ENCODE data around the gene TOX3.

Gene TOX3

GRCh38 chr16:52535076-52535475 is 11.9 kb downstream of the TOX3 start:
- Mint-ChIP-seq H3K27me3 (no peaks in the 10 kb centered on the region), H3K4me1 (ENCODE audit: low read depth) (no peaks in the 10 kb centered on the region)

GRCh38 chr16:52533296-52533695 is 13.6 kb downstream of the TOX3 start:
- Mint-ChIP-seq H3K27me3 (no peaks in the 10 kb centered on the region), H3K36me3 (ENCODE audit: low read depth) (no peaks in the 10 kb centered on the region), H3K9me3 (peaks cover 9% of the 10 kb centered on the region), H3K4me3 (no peak overlapping the region), H3K4me1 (ENCODE audit: low read depth) (no peaks in the 10 kb centered on the region), H3K27ac (no peak overlapping the region)
- no peak for DNase-seq

More at GRCh38 chr16:52535076-52535475, 11.9 kb downstream of the TOX3 start:
- Mint-ChIP-seq H3K36me3 (ENCODE audit: low read depth) (no peaks in the 10 kb centered on the region), H3K27ac (no peak overlapping the region), H3K9me3 (peaks cover 10% of the 10 kb centered on the region), H3K4me3 (no peak overlapping the region)
- DNase-seq: no peak

- peaks cover 9% of the 10 kb centered on the region for H3K9me3 Mint-ChIP-seq
- no peak for DNase-seq
- H3K4me3 Mint-ChIP-seq: no peak overlapping the region
- no peaks in the 10 kb centered on the region for H3K36me3 Mint-ChIP-seq (ENCODE audit: low read depth)
- H3K4me1 Mint-ChIP-seq (ENCODE audit: low read depth): no peaks in the 10 kb centered on the region
- H3K27ac Mint-ChIP-seq: no peak overlapping the region
- H3K27me3 Mint-ChIP-seq: no peaks in the 10 kb centered on the region
These were observed 14.6 kb downstream of the TOX3 start for GRCh38 chr16:52532384-52532783.

- H3K27me3 Mint-ChIP-seq: no peaks in the 10 kb centered on the region
- H3K27ac Mint-ChIP-seq: no peak overlapping the region
- H3K9me3 Mint-ChIP-seq: peaks cover 7% of the 10 kb centered on the region
- no peaks in the 10 kb centered on the region for H3K36me3 Mint-ChIP-seq (ENCODE audit: low read depth)
- H3K4me1 Mint-ChIP-seq (ENCODE audit: low read depth): no peaks in the 10 kb centered on the region
- H3K4me3 Mint-ChIP-seq: no peak overlapping the region
- DNase-seq: no peak
These were observed 17.7 kb downstream of the TOX3 start for GRCh38 chr16:52529226-52529625.

- Mint-ChIP-seq H3K36me3 (ENCODE audit: low read depth) (no peaks in the 10 kb centered on the region), H3K4me1 (ENCODE audit: low read depth) (no peaks in the 10 kb centered on the region), H3K27ac (no peak overlapping the region), H3K4me3 (no peak overlapping the region), H3K27me3 (no peaks in the 10 kb centered on the region), H3K9me3 (peaks cover 7% of the 10 kb centered on the region)
- no peak for DNase-seq
These were observed 18.4 kb downstream of the TOX3 start for GRCh38 chr16:52528393-52529065.

GRCh38 chr16:52526830-52527229 is 20.1 kb downstream of the TOX3 start:
- peaks cover 7% of the 10 kb centered on the region for H3K9me3 Mint-ChIP-seq
- H3K4me3 Mint-ChIP-seq: no peak overlapping the region
- DNase-seq: no peak
- H3K27ac Mint-ChIP-seq: no peak overlapping the region
- no peaks in the 10 kb centered on the region for H3K4me1 Mint-ChIP-seq (ENCODE audit: low read depth)
- H3K27me3 Mint-ChIP-seq: no peaks in the 10 kb centered on the region
- H3K36me3 Mint-ChIP-seq (ENCODE audit: low read depth): no peaks in the 10 kb centered on the region

- Mint-ChIP-seq H3K36me3 (ENCODE audit: low read depth) (no peaks in the 10 kb centered on the region), H3K27ac (no peak overlapping the region), H3K9me3 (peaks cover 7% of the 10 kb centered on the region), H3K27me3 (no peaks in the 10 kb centered on the region), H3K4me3 (no peak overlapping the region), H3K4me1 (ENCODE audit: low read depth) (no peaks in the 10 kb centered on the region)
- no peak for DNase-seq
These were observed 20.7 kb downstream of the TOX3 start for GRCh38 chr16:52526116-52526828.

- DNase-seq: no peak
- Mint-ChIP-seq H3K36me3 (ENCODE audit: low read depth) (no peaks in the 10 kb centered on the region), H3K27ac (no peak overlapping the region), H3K27me3 (no peaks in the 10 kb centered on the region), H3K4me3 (no peak overlapping the region), H3K4me1 (ENCODE audit: low read depth) (no peaks in the 10 kb centered on the region), H3K9me3 (no peaks in the 10 kb centered on the region)
These were observed 25.4 kb downstream of the TOX3 start for GRCh38 chr16:52521570-52521969.

- H3K27me3 Mint-ChIP-seq: no peaks in the 10 kb centered on the region
- no peaks in the 10 kb centered on the region for H3K36me3 Mint-ChIP-seq (ENCODE audit: low read depth)
- DNase-seq: no peak
- no peaks in the 10 kb centered on the region for H3K4me1 Mint-ChIP-seq (ENCODE audit: low read depth)
- no peak overlapping the region for H3K27ac Mint-ChIP-seq
- H3K9me3 Mint-ChIP-seq: peaks cover 4% of the 10 kb centered on the region
- no peak overlapping the region for H3K4me3 Mint-ChIP-seq
These were observed 28.1 kb downstream of the TOX3 start for GRCh38 chr16:52518884-52519283.

GRCh38 chr16:52515068-52515671 is 31.8 kb downstream of the TOX3 start:
- no peak for DNase-seq
- Mint-ChIP-seq H3K4me3 (no peak overlapping the region), H3K4me1 (ENCODE audit: low read depth) (no peaks in the 10 kb centered on the region), H3K27ac (no peak overlapping the region), H3K9me3 (peaks cover 7% of the 10 kb centered on the region), H3K36me3 (ENCODE audit: low read depth) (no peaks in the 10 kb centered on the region), H3K27me3 (no peaks in the 10 kb centered on the region)

GRCh38 chr16:52512297-52512987 is 34.5 kb downstream of the TOX3 start:
- Mint-ChIP-seq H3K27ac (no peak overlapping the region), H3K9me3 (peaks cover 7% of the 10 kb centered on the region), H3K4me3 (no peak overlapping the region), H3K36me3 (ENCODE audit: low read depth) (no peaks in the 10 kb centered on the region), H3K4me1 (ENCODE audit: low read depth) (no peaks in the 10 kb centered on the region), H3K27me3 (no peaks in the 10 kb centered on the region)
- no peak for DNase-seq

GRCh38 chr16:52501746-52502145 is 45.2 kb downstream of the TOX3 start:
- Mint-ChIP-seq H3K27me3 (no peaks in the 10 kb centered on the region), H3K27ac (no peak overlapping the region), H3K4me3 (no peak overlapping the region), H3K4me1 (ENCODE audit: low read depth) (no peaks in the 10 kb centered on the region), H3K36me3 (ENCODE audit: low read depth) (no peaks in the 10 kb centered on the region), H3K9me3 (no peaks in the 10 kb centered on the region)
- no peak for DNase-seq

GRCh38 chr16:52500963-52501362 is 46.0 kb downstream of the TOX3 start:
- Mint-ChIP-seq H3K27ac (no peak overlapping the region), H3K4me1 (ENCODE audit: low read depth) (no peaks in the 10 kb centered on the region), H3K36me3 (ENCODE audit: low read depth) (no peaks in the 10 kb centered on the region), H3K4me3 (no peak overlapping the region), H3K9me3 (no peaks in the 10 kb centered on the region), H3K27me3 (no peaks in the 10 kb centered on the region)
- no peak for DNase-seq

- Mint-ChIP-seq H3K9me3 (no peaks in the 10 kb centered on the region), H3K4me1 (ENCODE audit: low read depth) (no peaks in the 10 kb centered on the region), H3K36me3 (ENCODE audit: low read depth) (no peaks in the 10 kb centered on the region), H3K4me3 (no peak overlapping the region), H3K27me3 (no peaks in the 10 kb centered on the region), H3K27ac (no peak overlapping the region)
- no peak for DNase-seq
These were observed 47.9 kb downstream of the TOX3 start for GRCh38 chr16:52499060-52499440.
